ENCODE data around the gene TMED6. TPM values are rescaled to one million over a fixed set of nuclear protein-coding genes. Genes with fewer than 3 reads are reported as not detected.
A peak's percentile ranks its signal among the peaks of the same experiment; 100 is the strongest.

TMED6 gene
- total and polyA plus RNA-seq, 7 experiments from 2014 or later: 0.21 to 6.3 (median 2.4) TPM; not detected in 1

DNA sequence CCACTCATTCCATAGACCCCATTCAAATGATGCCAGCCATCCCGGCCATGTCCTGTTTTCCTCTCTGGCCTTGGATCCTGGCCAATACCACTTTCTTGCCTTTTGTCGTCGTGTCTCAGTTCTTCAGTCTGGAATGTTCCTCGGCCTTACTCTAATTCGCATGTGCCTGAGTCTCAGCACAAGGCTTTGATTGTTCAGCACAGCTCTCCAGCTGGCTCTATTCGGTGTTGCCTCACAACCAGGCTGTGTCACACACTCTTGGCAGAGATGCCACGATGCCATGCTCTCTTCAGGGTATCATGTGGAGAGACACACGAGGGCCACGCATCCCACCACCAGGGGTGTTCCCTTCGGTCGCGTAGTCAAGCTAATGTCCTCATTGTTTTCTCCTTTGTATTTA, 42.3 kb downstream of the TMED6 start:
- intact Hi-C loops (cut with micrococcal nuclease): no loop called here
- no peak for ATAC-seq
- peaks cover 0 to 2% (median 0%) of the 10 kb centered on the region in 11 donors for H3K9me3 Mint-ChIP-seq
- H3K36me3 Mint-ChIP-seq: peaks cover 0 to 11% (median 0%) of the 10 kb centered on the region in 5 donors
- peak overlapping the region in 5 of 9 donors; percentile 3 to 82 (median 41) for H3K27ac Mint-ChIP-seq
- ChIA-PET CTCF (no interaction called here), POLR2A (interaction anchor here (2.3 kb wide), 1 partner anchor 17 kb away, joined by 8 read pairs; no protein-coding TSS in a partner anchor)
- Histone ChIP-seq H3K27ac (ENCODE audit: low read depth, low read length) (no peak overlapping the region), H3K27me3 (ENCODE audit: control insufficient read depth in 2 of 2, insufficient read depth in 2 of 2, low read length in 2 of 2) (no peaks in the 10 kb centered on the region), H3K4me3 (ENCODE audit: low read length) (no peak overlapping the region), H3K9me3 (ENCODE audit: control insufficient read depth in 2 of 3, low read length in 3 of 3) (no peaks in the 10 kb centered on the region), H3K4me1 (ENCODE audit: control insufficient read depth in 2 of 2, insufficient read depth in 2 of 2, low read length in 2 of 2) (peaks cover 8 to 10% of the 10 kb centered on the region in 2 donors), H3K36me3 (ENCODE audit: control insufficient read depth in 2 of 3, insufficient read depth in 3 of 3, low read length in 3 of 3) (peaks cover 0 to 8% (median 0%) of the 10 kb centered on the region in 3 experiments)
- no peaks in the 10 kb centered on the region for H3K27me3 Mint-ChIP-seq
- no peak for DNase-seq
- H3K4me3 Mint-ChIP-seq: peak overlapping the region in 7 of 10 donors; percentile 4 to 57 (median 13)
- peaks cover 17 to 35% (median 24%) of the 10 kb centered on the region in 7 donors for H3K4me1 Mint-ChIP-seq

DNA sequence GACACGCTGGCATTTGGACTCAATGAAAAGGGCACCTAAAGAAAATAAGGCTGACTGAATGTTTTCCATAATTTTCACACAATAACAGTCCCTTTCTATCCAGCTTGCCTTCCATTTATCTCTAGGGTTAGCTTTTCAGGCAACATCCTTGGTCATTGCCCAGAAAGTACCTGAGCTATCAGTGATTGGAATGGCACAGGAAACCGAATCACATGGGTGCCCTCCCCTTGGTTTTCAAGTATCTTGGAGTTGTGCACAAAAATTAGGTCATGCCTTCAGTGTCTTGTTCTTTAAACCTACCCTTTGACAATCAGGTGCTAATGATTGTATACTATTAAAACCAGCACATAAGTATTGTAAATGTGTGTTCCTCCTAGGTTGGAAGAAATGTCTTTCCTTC, 43.7 kb downstream of the TMED6 start:
- Mint-ChIP-seq H3K4me3 (no peak overlapping the region), H3K4me1 (peaks cover 7 to 21% (median 13%) of the 10 kb centered on the region in 7 donors), H3K27me3 (no peaks in the 10 kb centered on the region), H3K27ac (no peak overlapping the region), H3K36me3 (peaks cover 0 to 8% (median 0%) of the 10 kb centered on the region in 5 donors), H3K9me3 (peaks cover 0 to 2% (median 0%) of the 10 kb centered on the region in 11 donors)
- no peak overlapping the region for H3K27ac ChIP-seq (ENCODE audit: low read depth, low read length)
- no peaks in the 10 kb centered on the region for H3K27me3 ChIP-seq (ENCODE audit: control insufficient read depth in 2 of 2, insufficient read depth in 2 of 2, low read length in 2 of 2)
- intact Hi-C loops (cut with micrococcal nuclease): no loop called here
- no peak overlapping the region for H3K4me3 ChIP-seq (ENCODE audit: low read length)
- peaks cover 5 to 10% of the 10 kb centered on the region in 2 donors for H3K4me1 ChIP-seq (ENCODE audit: control insufficient read depth in 2 of 2, insufficient read depth in 2 of 2, low read length in 2 of 2)
- H3K36me3 ChIP-seq (ENCODE audit: control insufficient read depth in 2 of 3, insufficient read depth in 3 of 3, low read length in 3 of 3): peaks cover 0 to 3% (median 0%) of the 10 kb centered on the region in 3 experiments
- DNase-seq (no peak), ATAC-seq (no peak)
- POLR2A ChIA-PET: no interaction called here
- CTCF ChIA-PET: no interaction called here
- H3K9me3 ChIP-seq (ENCODE audit: control insufficient read depth in 2 of 3, low read length in 3 of 3): no peaks in the 10 kb centered on the region

DNA sequence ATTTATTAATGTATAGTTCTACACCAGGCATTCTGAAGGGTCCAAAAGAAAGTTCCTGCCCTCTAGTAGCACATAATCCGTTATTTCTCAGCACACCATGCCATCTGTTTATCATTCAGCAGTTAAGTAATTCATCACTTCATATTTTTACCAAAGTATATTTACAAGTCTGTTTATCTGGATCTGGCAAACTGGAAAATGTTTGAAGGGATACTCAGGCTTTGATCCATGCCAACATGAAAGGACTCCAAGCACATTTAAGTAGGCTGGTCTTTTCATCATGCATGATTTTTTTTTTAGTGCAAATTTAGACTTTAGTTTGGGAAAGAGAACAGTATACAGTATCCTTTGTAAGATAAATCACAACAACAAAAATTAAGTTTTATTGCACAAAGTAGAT, 44.5 kb downstream of the TMED6 start:
- POLR2A ChIA-PET: no interaction called here
- Histone ChIP-seq H3K27me3 (ENCODE audit: control insufficient read depth in 2 of 2, insufficient read depth in 2 of 2, low read length in 2 of 2) (no peaks in the 10 kb centered on the region), H3K27ac (ENCODE audit: low read depth, low read length) (no peak overlapping the region), H3K4me3 (ENCODE audit: low read length) (no peak overlapping the region), H3K4me1 (ENCODE audit: control insufficient read depth in 2 of 2, insufficient read depth in 2 of 2, low read length in 2 of 2) (peaks cover 5 to 8% of the 10 kb centered on the region in 2 donors), H3K36me3 (ENCODE audit: control insufficient read depth in 2 of 3, insufficient read depth in 3 of 3, low read length in 3 of 3) (peaks cover 0 to 3% (median 0%) of the 10 kb centered on the region in 3 experiments), H3K9me3 (ENCODE audit: control insufficient read depth in 2 of 3, low read length in 3 of 3) (no peaks in the 10 kb centered on the region)
- Mint-ChIP-seq H3K9me3 (no peaks in the 10 kb centered on the region), H3K36me3 (peaks cover 0 to 8% (median 0%) of the 10 kb centered on the region in 5 donors), H3K4me1 (peaks cover 4 to 16% (median 10%) of the 10 kb centered on the region in 7 donors), H3K4me3 (no peak overlapping the region), H3K27me3 (no peaks in the 10 kb centered on the region), H3K27ac (no peak overlapping the region)
- CTCF ChIA-PET: no interaction called here
- no peak for DNase-seq
- no peak for ATAC-seq
- intact Hi-C loops (cut with micrococcal nuclease): no loop called here

DNA sequence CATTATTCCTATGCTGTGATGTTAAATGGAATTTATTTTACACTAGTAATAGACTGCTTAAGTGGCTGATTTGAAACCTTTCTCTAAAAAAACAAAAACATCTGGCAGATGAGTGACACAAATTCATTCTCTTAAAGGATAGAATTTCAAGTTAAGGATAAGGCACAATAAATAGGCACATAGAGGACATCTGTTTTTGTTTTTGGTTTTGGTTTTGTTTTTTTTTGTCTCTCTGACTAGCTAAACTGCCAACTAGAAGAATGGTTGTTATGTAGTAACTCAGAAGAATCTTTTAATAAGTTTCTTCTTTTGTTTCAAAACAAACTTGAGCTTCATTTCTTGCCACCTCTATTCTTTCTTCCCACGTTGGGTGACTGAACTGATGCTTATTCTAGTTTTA, 45.6 kb downstream of the TMED6 start:
- Histone ChIP-seq H3K27me3 (ENCODE audit: control insufficient read depth in 2 of 2, insufficient read depth in 2 of 2, low read length in 2 of 2) (no peaks in the 10 kb centered on the region), H3K36me3 (ENCODE audit: control insufficient read depth in 2 of 3, insufficient read depth in 3 of 3, low read length in 3 of 3) (no peaks in the 10 kb centered on the region), H3K9me3 (ENCODE audit: control insufficient read depth in 2 of 3, low read length in 3 of 3) (no peaks in the 10 kb centered on the region), H3K4me1 (ENCODE audit: control insufficient read depth in 2 of 2, insufficient read depth in 2 of 2, low read length in 2 of 2) (peaks cover 5% of the 10 kb centered on the region in 2 donors), H3K27ac (ENCODE audit: low read depth, low read length) (no peak overlapping the region), H3K4me3 (ENCODE audit: low read length) (no peak overlapping the region)
- DNase-seq (no peak), ATAC-seq (no peak)
- Mint-ChIP-seq H3K9me3 (no peaks in the 10 kb centered on the region), H3K4me1 (peaks cover 0 to 12% (median 6%) of the 10 kb centered on the region in 7 donors), H3K4me3 (no peak overlapping the region), H3K36me3 (peaks cover 0 to 11% (median 0%) of the 10 kb centered on the region in 5 donors), H3K27me3 (no peaks in the 10 kb centered on the region), H3K27ac (no peak overlapping the region)
- POLR2A ChIA-PET: interaction anchor here (0.5 to 0.6 kb wide), 2 partner anchors 85 to 124 kb away, joined by 3 read pairs; no protein-coding TSS in a partner anchor
- CTCF ChIA-PET: interaction anchor here (0.7 kb wide), 1 partner anchor 202 kb away, joined by 3 read pairs; no protein-coding TSS in a partner anchor
- intact Hi-C loops (cut with micrococcal nuclease): no loop called here

DNA sequence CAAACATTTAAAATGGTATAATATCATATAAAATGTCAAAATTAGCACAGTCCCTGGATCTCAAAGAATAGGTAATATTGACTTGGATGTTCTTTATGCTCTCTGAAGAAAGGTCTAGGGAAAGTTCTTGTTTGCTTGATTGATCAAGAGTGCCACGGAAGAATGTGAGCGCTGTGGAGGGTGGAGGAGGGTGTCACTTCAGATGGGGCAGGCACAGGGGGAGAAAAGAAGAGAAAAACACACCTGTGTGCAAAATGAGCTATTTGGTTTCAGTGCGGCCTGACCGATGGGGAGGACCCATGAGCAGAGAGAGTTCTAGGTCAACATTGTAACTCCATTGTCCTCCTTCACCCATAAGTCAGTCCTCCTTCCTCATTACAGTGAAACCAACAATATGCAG, 49.3 kb downstream of the TMED6 start:
- no peaks in the 10 kb centered on the region for H3K27me3 ChIP-seq (ENCODE audit: control insufficient read depth in 2 of 2, insufficient read depth in 2 of 2, low read length in 2 of 2)
- ChIA-PET CTCF (interaction anchor here (0.7 to 1.3 kb wide), 2 partner anchors 16 to 771 kb away, joined by 3 to 4 read pairs; no protein-coding TSS in a partner anchor), POLR2A (interaction anchor here (0.7 kb wide), 1 partner anchor 413 kb away, joined by 3 read pairs; no protein-coding TSS in a partner anchor)
- no peaks in the 10 kb centered on the region for H3K27me3 Mint-ChIP-seq
- H3K4me1 Mint-ChIP-seq: no peaks in the 10 kb centered on the region
- H3K36me3 Mint-ChIP-seq: peaks cover 0 to 22% (median 5%) of the 10 kb centered on the region in 5 donors
- no peaks in the 10 kb centered on the region for H3K9me3 Mint-ChIP-seq
- no peak for ATAC-seq
- no peak overlapping the region for H3K4me3 Mint-ChIP-seq
- no peak overlapping the region for H3K27ac Mint-ChIP-seq
- no peaks in the 10 kb centered on the region for H3K4me1 ChIP-seq (ENCODE audit: control insufficient read depth in 2 of 2, insufficient read depth in 2 of 2, low read length in 2 of 2)
- intact Hi-C loops (cut with micrococcal nuclease): no loop called here
- DNase-seq: no peak
- H3K27ac ChIP-seq (ENCODE audit: low read depth, low read length): no peak overlapping the region
- H3K36me3 ChIP-seq (ENCODE audit: control insufficient read depth in 2 of 3, insufficient read depth in 3 of 3, low read length in 3 of 3): peaks cover 0 to 6% (median 4%) of the 10 kb centered on the region in 3 experiments
- H3K4me3 ChIP-seq (ENCODE audit: low read length): no peak overlapping the region
- H3K9me3 ChIP-seq (ENCODE audit: control insufficient read depth in 2 of 3, low read length in 3 of 3): no peaks in the 10 kb centered on the region

DNA sequence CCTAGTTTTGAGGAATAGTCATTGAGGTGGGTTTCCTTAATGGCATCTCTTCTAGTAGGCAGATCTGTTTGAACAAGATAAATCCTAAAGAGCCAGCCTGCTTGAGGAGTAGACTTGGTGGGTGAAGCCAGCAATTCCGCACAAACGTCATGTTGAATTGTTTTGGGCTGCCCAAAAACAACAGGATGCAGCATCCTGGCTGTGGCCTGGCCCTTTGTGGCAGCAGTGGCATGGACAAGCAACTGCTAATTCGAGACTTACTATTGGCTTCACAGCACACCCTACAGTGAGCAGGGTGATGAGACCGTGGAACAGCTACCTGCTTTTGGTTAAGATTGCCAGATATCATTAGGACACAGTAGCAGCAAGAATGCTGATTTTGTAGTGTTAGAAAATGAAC, 49.7 kb downstream of the TMED6 start:
- Histone ChIP-seq H3K27ac (ENCODE audit: low read depth, low read length) (no peak overlapping the region), H3K4me3 (ENCODE audit: low read length) (no peak overlapping the region), H3K4me1 (ENCODE audit: control insufficient read depth in 2 of 2, insufficient read depth in 2 of 2, low read length in 2 of 2) (no peaks in the 10 kb centered on the region), H3K27me3 (ENCODE audit: control insufficient read depth in 2 of 2, insufficient read depth in 2 of 2, low read length in 2 of 2) (no peaks in the 10 kb centered on the region), H3K36me3 (ENCODE audit: control insufficient read depth in 2 of 3, insufficient read depth in 3 of 3, low read length in 3 of 3) (peaks cover 0 to 6% (median 4%) of the 10 kb centered on the region in 3 experiments), H3K9me3 (ENCODE audit: control insufficient read depth in 2 of 3, low read length in 3 of 3) (no peaks in the 10 kb centered on the region)
- Mint-ChIP-seq H3K9me3 (no peaks in the 10 kb centered on the region), H3K27me3 (no peaks in the 10 kb centered on the region), H3K4me3 (no peak overlapping the region), H3K4me1 (no peaks in the 10 kb centered on the region), H3K36me3 (peaks cover 0 to 22% (median 5%) of the 10 kb centered on the region in 5 donors), H3K27ac (peak overlapping the region in 1 of 9 donors; percentile 28)
- intact Hi-C loops (cut with micrococcal nuclease): no loop called here
- CTCF ChIA-PET: interaction anchor here (0.7 to 1.3 kb wide), 3 partner anchors 9 to 151 kb away, joined by 3 to 4 read pairs (median 3); no protein-coding TSS in a partner anchor
- DNase-seq (no peak), ATAC-seq (no peak)
- POLR2A ChIA-PET: interaction anchor here (0.7 to 1.0 kb wide), 2 partner anchors 9 to 413 kb away, joined by 3 read pairs; no protein-coding TSS in a partner anchor
